ENCODE data around the gene CLSTN2.

The CLSTN2 gene

GRCh38 chr3:139935016-139935865 is at the start of gene CLSTN2:
Gene CLSTN2 (plus strand): TSS chr3:139935185.
- FAIRE-seq (no peak), DNase-seq (ENCODE audit: extremely low spot score, insufficient read length, low read depth) (peak; percentile 11)

GRCh38 chr3:139887431-139887830 is 47.6 kb upstream of the CLSTN2 start:
- FAIRE-seq = no peak

GRCh38 chr3:139888561-139889140 is 46.3 kb upstream of the CLSTN2 start:
- no peak for FAIRE-seq
- no peak for DNase-seq (ENCODE audit: extremely low spot score, insufficient read length, low read depth)

More at GRCh38 chr3:139887431-139887830, 47.6 kb upstream of the CLSTN2 start:
- no peak for DNase-seq (ENCODE audit: extremely low spot score, insufficient read length, low read depth)

GRCh38 chr3:139893267-139893962 is 41.6 kb upstream of the CLSTN2 start:
- DNase-seq (ENCODE audit: extremely low spot score, insufficient read length, low read depth) = no peak
- FAIRE-seq = no peak

GRCh38 chr3:139893963-139894642 is 40.9 kb upstream of the CLSTN2 start:
- no peak for DNase-seq (ENCODE audit: extremely low spot score, insufficient read length, low read depth)
- no peak for FAIRE-seq

GRCh38 chr3:139894643-139894989 is 40.4 kb upstream of the CLSTN2 start:
- FAIRE-seq (no peak), DNase-seq (ENCODE audit: extremely low spot score, insufficient read length, low read depth) (no peak)

- FAIRE-seq = no peak
These were observed 37.2 kb upstream of the CLSTN2 start for GRCh38 chr3:139897759-139898158.

GRCh38 chr3:139906418-139906817 is 28.6 kb upstream of the CLSTN2 start:
- DNase-seq (ENCODE audit: extremely low spot score, insufficient read length, low read depth) (no peak), FAIRE-seq (no peak)

More at GRCh38 chr3:139897759-139898158, 37.2 kb upstream of the CLSTN2 start:
- DNase-seq (ENCODE audit: extremely low spot score, insufficient read length, low read depth) = no peak

- FAIRE-seq = no peak
These were observed 25.2 kb upstream of the CLSTN2 start for GRCh38 chr3:139909811-139910210.

GRCh38 chr3:139916271-139916670 is 18.7 kb upstream of the CLSTN2 start:
- no peak for DNase-seq (ENCODE audit: extremely low spot score, insufficient read length, low read depth)
- FAIRE-seq = no peak

More at GRCh38 chr3:139909811-139910210, 25.2 kb upstream of the CLSTN2 start:
- no peak for DNase-seq (ENCODE audit: extremely low spot score, insufficient read length, low read depth)

- DNase-seq (ENCODE audit: extremely low spot score, insufficient read length, low read depth) = no peak
- FAIRE-seq = no peak
These were observed 17.7 kb upstream of the CLSTN2 start for GRCh38 chr3:139917226-139917785.

- no peak for FAIRE-seq
- DNase-seq (ENCODE audit: extremely low spot score, insufficient read length, low read depth) = no peak
These were observed 6.1 kb upstream of the CLSTN2 start for GRCh38 chr3:139928708-139929505.

- no peak for FAIRE-seq
- no peak for DNase-seq (ENCODE audit: extremely low spot score, insufficient read length, low read depth)
These were observed 4.8 kb upstream of the CLSTN2 start for GRCh38 chr3:139930211-139930610.

GRCh38 chr3:139933766-139934165 is 1.2 kb upstream of the CLSTN2 start:
- DNase-seq (ENCODE audit: extremely low spot score, insufficient read length, low read depth) (no peak), FAIRE-seq (no peak)

GRCh38 chr3:139934613-139935015 is 371 bp upstream of the CLSTN2 start:
- FAIRE-seq = no peak
- DNase-seq (ENCODE audit: extremely low spot score, insufficient read length, low read depth) = no peak

- no peak for FAIRE-seq
- DNase-seq (ENCODE audit: extremely low spot score, insufficient read length, low read depth) = no peak
These were observed 1.2 kb downstream of the CLSTN2 start for GRCh38 chr3:139935866-139936817.

- FAIRE-seq (no peak), DNase-seq (ENCODE audit: extremely low spot score, insufficient read length, low read depth) (no peak)
These were observed 2.8 kb downstream of the CLSTN2 start for GRCh38 chr3:139937674-139938279.

- DNase-seq (ENCODE audit: extremely low spot score, insufficient read length, low read depth) (no peak), FAIRE-seq (no peak)
These were observed 4.8 kb downstream of the CLSTN2 start for GRCh38 chr3:139939681-139940190.

Data from GM18507 (cell line).